ENCODE results near the gene OR8B8. TPM values are rescaled to one million over a fixed set of nuclear protein-coding genes. Genes with fewer than 3 reads are reported as not detected.

Gene OR8B8
- polyA plus RNA-seq, 1 of the 3 experiments (the other 2 are of a cell fraction), result not detected

GRCh38 chr11:124446916-124447315 is 1.4 kb upstream of the OR8B8 start:
- WGBS (ENCODE audit: low lambda C conversion rate), result 0% methylated on average over 1 of the region's 1 CpG
- TF ChIP-seq GABPA (IDR thresholded peaks at IDR 0.05; ENCODE audit: low read depth), result no peak
- no peak for TF ChIP-seq TAF1 (IDR thresholded peaks at IDR 0.05; ENCODE audit: borderline replicate concordance, low read depth, low read length)
- no peak for TF ChIP-seq USF2 (IDR thresholded peaks at IDR 0.05; ENCODE audit: borderline replicate concordance, low read depth, low read length)
- no peak for TF ChIP-seq EP300 (IDR thresholded peaks at IDR 0.05; ENCODE audit: borderline replicate concordance in 1 of 2, low read depth in 1 of 2, low read length in 1 of 2)
- TF ChIP-seq YY1 (IDR thresholded peaks at IDR 0.05; ENCODE audit: low read depth), result no peak
- TF ChIP-seq SMC3 (IDR thresholded peaks at IDR 0.05; ENCODE audit: low read depth, low read length), result no peak
- TF ChIP-seq JUND (IDR thresholded peaks at IDR 0.05), result no peak
- no peak for TF ChIP-seq SIN3A (IDR thresholded peaks at IDR 0.05; ENCODE audit: borderline replicate concordance, low read depth, low read length)
- TF ChIP-seq ELF1 (IDR thresholded peaks at IDR 0.05), result no peak
- TF ChIP-seq USF1 (IDR thresholded peaks at IDR 0.05; ENCODE audit: borderline replicate concordance, low read depth), result no peak
- TF ChIP-seq GATA2 (CRISPR knock-in tag; IDR thresholded peaks at IDR 0.05), result no peak
- TF ChIP-seq REST (IDR thresholded peaks at IDR 0.05; ENCODE audit: low read depth, low read length), result no peak
- TF ChIP-seq EZH2phosphoT487 (IDR thresholded peaks at IDR 0.05; ENCODE audit: borderline replicate concordance, low read depth), result no peak
- TF ChIP-seq POLR2AphosphoS5 (IDR thresholded peaks at IDR 0.05; ENCODE audit: low read depth, low read length), result no peak
- no peak for TF ChIP-seq RXRA (IDR thresholded peaks at IDR 0.05; ENCODE audit: borderline replicate concordance, low read depth)
- no peak for TF ChIP-seq TCF12 (IDR thresholded peaks at IDR 0.05)
- no peak for TF ChIP-seq NFIC (IDR thresholded peaks at IDR 0.05; ENCODE audit: borderline replicate concordance)
- no peak for TF ChIP-seq FOSL2 (IDR thresholded peaks at IDR 0.05; ENCODE audit: borderline replicate concordance, low read depth)
- no peak for TF ChIP-seq RCOR1 (IDR thresholded peaks at IDR 0.05; ENCODE audit: low read length)
- TF ChIP-seq RAD21 (IDR thresholded peaks at IDR 0.05; ENCODE audit: low read length), result no peak
- Histone ChIP-seq H3K36me3 (replicated peaks in 1 of 2; ENCODE audit: control insufficient read depth in 1 of 2, insufficient read depth in 2 of 2, low read length in 1 of 2) (no peaks in the 10 kb centered on the region), H3K4me3 (ENCODE audit: low read depth in 2 of 2, low read length in 1 of 2) (no peak overlapping the region), H3K27ac (ENCODE audit: low read depth in 2 of 2, low read length in 1 of 2) (no peak overlapping the region), H3K4me2 (no peak overlapping the region), H3K79me2 (ENCODE audit: insufficient read depth) (no peaks in the 10 kb centered on the region), H2AFZ (ENCODE audit: low read depth) (no peak overlapping the region), H3K9ac (no peak overlapping the region), H3K4me1 (ENCODE audit: control insufficient read depth in 1 of 2, insufficient read depth in 2 of 2, low read depth in 1 of 2, low read length in 1 of 2) (no peaks in the 10 kb centered on the region), H3F3A (replicated peaks; ENCODE audit: insufficient read depth) (no peaks in the 10 kb centered on the region), H3K9me3 (no peaks in the 10 kb centered on the region), H3K9me2 (no peaks in the 10 kb centered on the region), H3K27me3 (ENCODE audit: insufficient read depth) (no peaks in the 10 kb centered on the region; the same call in 1 of the 2 replicates), H4K20me1 (ENCODE audit: insufficient read depth) (no peaks in the 10 kb centered on the region)
- CTCF ChIA-PET, result interaction anchor here (1.7 kb wide), 1 partner anchor 45 kb away, joined by 4 read pairs; no protein-coding TSS in a partner anchor
- POLR2A ChIA-PET, result no interaction called here
- no peak for DNase-seq

All from SK-N-SH (cell line).